Effector CD4-positive, alpha-beta T cell (primary cell): Measurements from ENCODE around the gene TMEM184B.

ENCODE experiments used
- DNase-seq: peaks from one replicate; pipeline ENCODE4 v3.0.0-alpha.2; 2020

Gene TMEM184B

GRCh38 chr22:38176170-38176741 is 96.6 kb downstream of the TMEM184B start:
- peak; percentile 26 for DNase-seq

DNA sequence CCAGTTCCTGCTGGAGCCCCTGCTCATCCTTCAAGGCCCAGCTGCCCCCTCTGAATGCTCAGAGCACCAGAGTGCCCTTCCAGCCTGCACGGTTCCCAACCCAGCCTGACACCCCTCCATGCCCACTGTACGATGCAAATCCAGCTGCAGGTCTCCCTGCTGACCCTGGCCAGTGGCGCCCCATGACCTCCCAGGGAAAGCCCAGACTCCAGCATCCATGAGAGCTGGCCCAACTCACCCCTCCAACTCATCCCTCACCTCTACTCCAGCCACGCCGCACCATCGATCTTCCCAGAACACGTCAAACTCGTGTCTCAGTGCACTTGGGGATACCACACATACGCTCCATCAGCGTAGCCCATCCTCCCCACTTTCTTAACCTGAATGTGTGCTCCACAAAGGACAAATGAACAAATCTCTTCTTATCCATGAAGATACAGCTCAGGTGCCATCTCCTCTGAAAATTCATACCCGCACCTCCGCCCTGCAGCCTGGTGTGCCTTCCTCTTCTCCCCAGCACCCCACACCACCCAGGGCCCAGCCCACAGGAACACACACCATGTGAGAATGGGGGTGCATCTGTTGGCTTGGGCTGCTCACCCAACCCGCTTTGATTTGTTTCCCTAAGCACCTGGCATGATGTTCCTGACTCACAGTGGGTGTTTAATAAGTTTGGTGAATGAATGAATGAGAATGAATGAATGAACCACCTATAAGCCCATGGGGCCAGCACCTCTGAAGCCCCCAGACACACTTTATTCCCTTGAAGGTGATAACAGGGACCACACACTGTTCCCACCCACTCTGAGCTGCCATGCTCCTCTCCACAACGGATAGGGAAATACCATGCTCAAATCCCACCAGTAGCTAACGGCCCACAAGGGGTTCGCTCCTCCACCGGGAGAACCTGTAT is 97.3 kb downstream of the TMEM184B start:
- DNase-seq = no peak

DNA sequence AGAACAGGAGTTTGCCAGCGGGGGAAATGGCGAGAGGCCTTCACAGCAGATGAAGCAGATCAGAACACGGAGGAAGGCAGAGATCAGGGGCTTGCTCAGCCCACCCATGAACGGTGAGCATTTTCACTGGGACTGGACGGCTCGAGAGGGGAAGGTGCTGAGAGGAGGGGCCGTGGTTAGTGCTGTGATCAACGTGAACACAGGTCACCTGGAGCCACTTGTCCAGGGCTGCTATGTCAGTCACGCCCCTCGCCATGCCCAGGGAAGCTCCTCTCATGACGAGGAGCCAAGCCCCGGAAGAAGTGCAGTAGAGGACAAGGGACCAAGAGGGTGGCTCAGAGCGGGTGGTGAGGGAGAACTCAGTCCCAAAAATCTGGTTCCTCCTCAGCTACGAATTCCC is 98.2 kb downstream of the TMEM184B start:
- no peak for DNase-seq

- no peak for DNase-seq
Observed at GRCh38 chr22:38173641-38173906, 99.2 kb downstream of the TMEM184B start.

GRCh38 chr22:38172832-38173640 is 99.8 kb downstream of the TMEM184B start:
- DNase-seq = peak; percentile 11

GRCh38 chr22:38171927-38172831 is 100.6 kb downstream of the TMEM184B start:
- DNase-seq = no peak

GRCh38 chr22:38170469-38170868 is 102.3 kb downstream of the TMEM184B start:
- no peak for DNase-seq
